HCT116 (cell line): ENCODE data around the gene CSAD. TPM values are rescaled to one million over a fixed set of nuclear protein-coding genes. Genes with fewer than 3 reads are reported as not detected.

Experiments
- ATAC-seq: fragments of 200-7000 bp; cut with Tn5 transposase; 2 replicates; pipeline ENCODE4 v1.9.1; 2020; ENCODE audit warnings: mild to moderate bottlenecking, moderate library complexity
- BruUV-seq: library from RNA; stranded (reverse); fragments of 400-500 nt; replicated peaks from 2 replicates; lab custom pipeline; 2021; lab: Mats Ljungman, UMichigan
- CTCF ChIA-PET: fragments of 300-600 bp; sonication (Branson Sonifier 250); formaldehyde crosslinking; loops from one replicate; lab custom pipeline; 2021; ENCODE audit warnings: antibody characterized with exemption; lab: Charles Lee
- POLR2A ChIA-PET: fragments of 300-600, 350-600 bp; sonication (Branson Sonifier 250); formaldehyde crosslinking; loops from one replicate; lab custom pipeline; 2021; ENCODE audit warnings: antibody characterized with exemption; lab: Charles Lee
- RAD21 ChIA-PET, 2 experiments: fragments of 300-600 bp; sonication (Branson Sonifier 250); formaldehyde crosslinking; loops; one replicate each; lab custom pipeline; 2023; ENCODE audit warnings: low total read pairs in 2 of 2; ENCODE audit not compliant: uncharacterized antibody in 2 of 2, unreplicated experiment in 2 of 2, low non-redundant PET in 1 of 2; lab: Charles Lee
- DNase-seq: peaks from one replicate; pipeline ENCODE4 v3.0.0-alpha.2; 2010; ENCODE audit warnings: low read depth, low spot score
- H2AFZ ChIP-seq: fragments of 200-600 bp; shearing (Covaris generic), sonication (generic); 2 replicates; pipeline ENCODE4 v1.6.1; 2017; ENCODE audit warnings: low read depth, mixed run types, mixed read lengths, antibody characterized with exemption, low read length; ENCODE audit not compliant: poor library complexity, severe bottlenecking
- H3K27ac ChIP-seq: 2 replicates; pipeline ENCODE4 v1.5.1; 2012; ENCODE audit warnings: low read depth, low read length
- H3K27me3 ChIP-seq: fragments of 200-600 bp; sonication (generic); 2 replicates; pipeline ENCODE4 v1.6.1; 2016; ENCODE audit warnings: mixed run types, low read length, mixed read lengths; ENCODE audit not compliant: insufficient read depth
- H3K36me3 ChIP-seq, 2 experiments: fragments of 200-500 bp in 1 of 2; fragments of 200-600 bp in 1 of 2; sonication (Bioruptor generic) in 1 of 2; sonication (generic) in 1 of 2; 2 replicates each; pipeline versions ENCODE4 v1.5.1 to v1.6.1; 2014 to 2016; ENCODE audit warnings: low read length in 2 of 2, inconsistent platforms in 1 of 2, mixed read lengths in 1 of 2, mixed run types in 1 of 2; ENCODE audit not compliant: insufficient read depth in 2 of 2, control insufficient read depth in 1 of 2
- H3K4me1 ChIP-seq, 2 experiments: fragments of 200-600 bp in 1 of 2; sonication (generic) in 1 of 2; 2 replicates each; pipeline versions ENCODE4 v1.5.1 to v1.6.1; 2012 to 2017; ENCODE audit warnings: low read length in 2 of 2, inconsistent platforms in 1 of 2, mild to moderate bottlenecking in 1 of 2, mixed read lengths in 1 of 2, mixed run types in 1 of 2, moderate library complexity in 1 of 2; ENCODE audit not compliant: insufficient read depth in 2 of 2, control insufficient read depth in 1 of 2
- H3K4me2 ChIP-seq: fragments of 200-600 bp; sonication (generic); 2 replicates; pipeline ENCODE4 v1.6.1; 2017; ENCODE audit warnings: mixed run types, low read length, mixed read lengths
- H3K4me3 ChIP-seq, 2 experiments: fragments of 200-600 bp in 1 of 2; sonication (generic) in 1 of 2; replicated peaks in 1 of 2; 2 replicates each; pipeline ENCODE4 v1.5.1; 2011 to 2016; ENCODE audit warnings: low read length in 2 of 2, control low read depth in 1 of 2, low read depth in 1 of 2, mild to moderate bottlenecking in 1 of 2, mixed read lengths in 1 of 2, mixed run types in 1 of 2
- H3K79me2 ChIP-seq: fragments of 200-600 bp; sonication (generic); 2 replicates; pipeline ENCODE4 v1.6.1; 2017; ENCODE audit warnings: mild to moderate bottlenecking, mixed run types, low read length, moderate library complexity, mixed read lengths; ENCODE audit not compliant: insufficient read depth
- H3K9ac ChIP-seq: fragments of 200-600 bp; sonication (generic); 2 replicates; pipeline ENCODE4 v1.6.1; 2016; ENCODE audit warnings: low read length, mixed read lengths
- H3K9me2 ChIP-seq: fragments of 200-600 bp; sonication (generic), shearing (Covaris generic); 2 replicates; pipeline ENCODE4 v1.6.1; 2017; ENCODE audit warnings: mixed run types, mild to moderate bottlenecking, moderate library complexity; ENCODE audit not compliant: insufficient read depth
- H3K9me3 ChIP-seq, 2 experiments: fragments of 200-500 bp in 1 of 2; fragments of 200-600 bp in 1 of 2; sonication (Bioruptor generic) in 1 of 2; sonication (generic) in 1 of 2; 2 replicates each; pipeline ENCODE4 v1.6.1; 2014 to 2017; ENCODE audit warnings: low read length in 2 of 2, mixed read lengths in 2 of 2, inconsistent platforms in 1 of 2, low read depth in 1 of 2, mild to moderate bottlenecking in 1 of 2, mixed run types in 1 of 2, moderate library complexity in 1 of 2; ENCODE audit not compliant: control insufficient read depth in 1 of 2, insufficient read depth in 1 of 2
- H4K20me1 ChIP-seq: fragments of 200-600 bp; sonication (generic), shearing (Covaris generic); 2 replicates; pipeline ENCODE4 v1.6.1; 2017; ENCODE audit warnings: mixed run types, mild to moderate bottlenecking, moderate library complexity; ENCODE audit not compliant: insufficient read depth
- CEBPB ChIP-seq: IDR thresholded peaks from 2 replicates; pipeline ENCODE4 v1.6.1; 2012; ENCODE audit warnings: low read depth
- CTCF ChIP-seq, 3 experiments: fragments of 200-600 bp in 1 of 3; sonication (generic) in 1 of 3; IDR thresholded peaks in 2 of 3; conservative IDR thresholded peaks in 1 of 3; 2 replicates each; pipeline ENCODE4 v1.5.1; 2012 to 2017; ENCODE audit warnings: low read depth in 2 of 3, low read length in 2 of 3, antibody characterized with exemption in 1 of 3, borderline replicate concordance in 1 of 3, control low read depth in 1 of 3, mild to moderate bottlenecking in 1 of 3, mixed read lengths in 1 of 3, mixed run types in 1 of 3, moderate library complexity in 1 of 3; ENCODE audit not compliant: insufficient read depth in 1 of 3
- FOSL1 ChIP-seq: IDR thresholded peaks from 2 replicates; pipeline ENCODE4 v1.6.1; 2012; ENCODE audit warnings: low read depth
- POLR2A ChIP-seq: IDR thresholded peaks from 2 replicates; pipeline ENCODE4 v1.7.0; 2011; ENCODE audit warnings: borderline replicate concordance; ENCODE audit not compliant: insufficient read depth, insufficient read length; ENCODE audit errors: extremely low read depth
- POLR2AphosphoS5 ChIP-seq: IDR thresholded peaks from 2 replicates; pipeline ENCODE4 v1.6.1; 2011; ENCODE audit warnings: mild to moderate bottlenecking, low read depth, low read length, moderate library complexity
- TCF7L2 ChIP-seq: IDR thresholded peaks from 2 replicates; pipeline ENCODE4 v1.7.0; 2011; ENCODE audit warnings: borderline replicate concordance, inconsistent platforms; ENCODE audit not compliant: insufficient read depth, insufficient read length; ENCODE audit errors: extremely low read depth
- ZFX ChIP-seq: fragments of 450-650 bp; IDR thresholded peaks from 2 replicates; pipeline ENCODE4 v1.6.1; 2017
- intact Hi-C: fragments of 100-400 bp; cut with micrococcal nuclease; formaldehyde crosslinking; loops from 2 replicates; pipeline ENCODE4 v1.10.0; 2022
- total RNA-seq: library from RNA; stranded (reverse); gene quantifications from one replicate; pipeline ENCODE4 v1.2.1, GENCODE V29; 2021; ENCODE audit not compliant: unreplicated experiment

Gene CSAD
- total RNA-seq, 1 experiment from 2014 or later, result 20.3 TPM

- ChIA-PET POLR2A (interaction anchor here (2.5 kb wide), 1 partner anchor 8 kb away, joined by 7 read pairs; no protein-coding TSS in a partner anchor), CTCF (interaction anchor here (2.5 kb wide), 2 partner anchors 30 to 100 kb away, joined by 8 to 12 read pairs; partner anchors contain the start of gene AAAS)
Observed at GRCh38 chr12:53221203-53222080, 40.7 kb upstream of the CSAD start.

More at GRCh38 chr12:53221203-53222080, 40.7 kb upstream of the CSAD start:
- DNase-seq, result no peak
- no peaks in the 10 kb centered on the region for H4K20me1 ChIP-seq
- H3K4me2 ChIP-seq, result peak overlapping the region; percentile 100
- intact Hi-C loops, result loop anchor here (2.0 kb wide), 1 partner anchor 29 kb away; no protein-coding TSS in a partner anchor
- H3K4me3 ChIP-seq, result peak overlapping the region; percentile 48 to 88
- no peaks in the 10 kb centered on the region for H3K9me3 ChIP-seq
- peak overlapping the region; percentile 93 for H3K9ac ChIP-seq
- peak overlapping the region; percentile 99 for H3K27ac ChIP-seq
- RAD21 ChIA-PET, result interaction anchor here (0.7 to 1.7 kb wide), 4 partner anchors 19 to 30 kb away, joined by 3 to 4 read pairs (median 3); a partner anchor contains a TSS
- peak; percentile 67 for TF ChIP-seq POLR2A
- TF ChIP-seq FOSL1, result no peak
- peak; percentile 6 for TF ChIP-seq TCF7L2
- TF ChIP-seq POLR2AphosphoS5, result peak; percentile 85
- TF ChIP-seq ZFX, result peak; percentile 37
- TF ChIP-seq CTCF (IDR thresholded peaks at IDR 0.05 in 2 of 3, conservative IDR thresholded peaks at IDR 0.05 in 1 of 3; ENCODE audit: borderline replicate concordance in 1 of 3, insufficient read depth in 1 of 3, low read depth in 2 of 3, low read length in 2 of 3), result peak in 1 of 3 experiments; percentile 23; a peak in 1 of 6 replicates
- no peak for TF ChIP-seq CEBPB
- BruUV-seq, result TSS peak; percentile 93
- H3K27me3 ChIP-seq, result no peaks in the 10 kb centered on the region
- no peak overlapping the region for H2AFZ ChIP-seq
- H3K4me1 ChIP-seq, result peaks cover 59 to 84% of the 10 kb centered on the region in 2 experiments
- H3K9me2 ChIP-seq, result no peaks in the 10 kb centered on the region
- ATAC-seq, result peak; percentile 37
- peaks cover 35% of the 10 kb centered on the region for H3K79me2 ChIP-seq
- 0 out of 4 replicates have a peak, but pooled peaks cover 0 to 2% of the 10 kb centered on the region in 2 experiments for H3K36me3 ChIP-seq
